ENCODE measurements around the gene MKI67.

Gene MKI67

GRCh38 chr10:128049226-128050120 is 76.8 kb downstream of the MKI67 start:
- DNase-seq: peak; percentile 48

GRCh38 chr10:128048819-128049210 is 77.4 kb downstream of the MKI67 start:
- no peak for DNase-seq

DNA sequence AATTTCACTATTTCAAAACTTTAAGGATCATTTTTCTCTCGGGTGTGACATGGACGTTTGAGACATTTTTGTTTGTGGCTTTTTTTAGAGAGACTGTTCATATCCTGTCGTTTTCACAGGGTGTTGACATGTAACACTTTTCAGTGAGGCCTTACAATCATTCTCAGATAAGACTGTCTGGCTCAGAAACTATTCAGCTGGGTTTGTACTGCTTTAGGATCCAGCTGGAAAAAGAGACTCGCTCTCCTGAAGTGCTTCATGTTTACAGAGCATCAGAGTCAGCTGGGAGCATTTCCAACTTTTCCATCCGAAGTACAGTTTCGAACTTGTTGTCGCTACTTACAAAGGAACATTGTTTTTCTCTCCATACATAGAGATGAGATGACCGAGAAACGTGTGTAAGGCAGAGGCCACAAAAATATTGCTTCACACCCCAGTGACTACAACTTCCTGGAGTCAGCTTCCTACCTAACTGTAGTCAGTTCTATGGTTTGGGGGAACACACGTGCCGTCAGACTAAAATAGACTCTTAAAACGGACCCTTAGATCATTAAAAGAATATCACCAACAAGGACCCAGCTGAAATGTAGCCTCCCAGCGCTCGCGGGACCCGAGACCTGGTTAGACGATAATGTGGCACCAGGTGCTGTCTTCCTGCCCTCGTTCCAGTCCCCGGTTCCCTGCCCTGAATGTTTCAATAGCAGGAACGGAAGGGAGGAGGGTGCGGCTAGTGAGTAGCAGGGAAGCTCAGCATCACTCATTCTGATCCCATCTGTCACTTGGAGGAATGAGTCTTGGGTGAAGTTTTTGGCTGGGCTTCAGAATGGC is 78.0 kb downstream of the MKI67 start:
- peak; percentile 54 for DNase-seq

- peak; percentile 91 for DNase-seq
Observed at GRCh38 chr10:128047351-128047750, 78.9 kb downstream of the MKI67 start.

- DNase-seq: no peak
Observed at GRCh38 chr10:128046953-128047290, 79.3 kb downstream of the MKI67 start.

All from CD4-positive, alpha-beta T cell treated with Interleukin-15 for 1 hour (primary cell).